Suprapubic skin (tissue), 4 donors: ENCODE results near the gene PRDM12. TPM values are rescaled to one million over a fixed set of nuclear protein-coding genes. Genes with fewer than 3 reads are reported as not detected.

Source experiments
- DNase-seq, 2 donors: peaks; one replicate each; pipeline ENCODE4 v3.0.0-alpha.2; 2019; ENCODE audit warnings: low spot score in 2 of 2
- H3K27ac ChIP-seq: fragments of 200-600 bp; sonication (generic); one replicate; pipeline ENCODE4 v1.5.1; 2019
- H3K27me3 ChIP-seq: fragments of 200-600 bp; sonication (generic); one replicate; pipeline ENCODE4 v1.5.1; 2019
- H3K36me3 ChIP-seq: fragments of 200-600 bp; sonication (generic); one replicate; pipeline ENCODE4 v1.5.1; 2019
- H3K4me1 ChIP-seq: fragments of 200-600 bp; sonication (generic); one replicate; pipeline ENCODE4 v1.5.1; 2019
- H3K4me3 ChIP-seq: fragments of 200-600 bp; sonication (generic); one replicate; pipeline ENCODE4 v1.5.1; 2019; ENCODE audit warnings: mild to moderate bottlenecking
- H3K9me3 ChIP-seq: fragments of 200-600 bp; sonication (generic); one replicate; pipeline ENCODE4 v1.5.1; 2019
- CTCF ChIP-seq, 2 donors: fragments of 200-600 bp in 1 of 2; fragments of 450-650 bp in 1 of 2; sonication (generic) in 1 of 2; IDR thresholded peaks; one replicate each; pipeline ENCODE4 v1.5.1; 2016 to 2019; ENCODE audit warnings: antibody characterized with exemption in 2 of 2, mild to moderate bottlenecking in 1 of 2, moderate library complexity in 1 of 2
- EP300 ChIP-seq: sonication (generic); formaldehyde crosslinking; IDR thresholded peaks from one replicate; pipeline ENCODE4 v1.6.1; 2017; ENCODE audit warnings: antibody characterized with exemption
- POLR2A ChIP-seq, 2 donors: fragments of 450-650 bp; IDR thresholded peaks; one replicate each; pipeline ENCODE4 v1.6.1; 2017; ENCODE audit warnings: antibody characterized with exemption in 2 of 2, mild to moderate bottlenecking in 2 of 2, moderate library complexity in 2 of 2
- POLR2AphosphoS5 ChIP-seq, 3 donors: sonication (generic); formaldehyde crosslinking; IDR thresholded peaks; one replicate each; pipeline ENCODE4 v1.6.1; 2017; ENCODE audit warnings: antibody characterized with exemption in 3 of 3
- WGBS: methylation state at CpG from one replicate; pipeline ENCODE4 v1.1.5; 2018; 5-methylcytosine and 5-hydroxymethylcytosine counted together
- total RNA-seq, 4 donors: library from RNA; depleted of rRNA; stranded (reverse); fragments of >200 nt; gene quantifications; one replicate each; pipeline ENCODE4 v1.1.0, GENCODE V29; 2016

Gene PRDM12
- total RNA-seq = not detected

- Histone ChIP-seq H3K27me3 (peaks cover 94% of the 10 kb centered on the region), H3K4me1 (peaks cover 70% of the 10 kb centered on the region), H3K9me3 (no peaks in the 10 kb centered on the region), H3K36me3 (no peaks in the 10 kb centered on the region), H3K4me3 (peak within 1 kb of the TSS; percentile 25), H3K27ac (no peak within 1 kb of the TSS)
- DNase-seq = no peak
- 2% methylated on average over 57 of the region's 76 CpGs for WGBS
- no peak for TF ChIP-seq CTCF (IDR thresholded peaks at IDR 0.05)
- TF ChIP-seq POLR2A (IDR thresholded peaks at IDR 0.05) = no peak
- no peak for TF ChIP-seq POLR2AphosphoS5 (IDR thresholded peaks at IDR 0.05)
- TF ChIP-seq EP300 = no peak
Measured at GRCh38 chr9:130664251-130665028, at the start of gene PRDM12. Gene PRDM12 (plus strand): TSS chr9:130664594. CDS start chr9:130664654, 60 bp downstream.

GRCh38 chr9:130616451-130616850 lies 47.9 kb upstream of the PRDM12 start:
- TF ChIP-seq CTCF (IDR thresholded peaks at IDR 0.05) = no peak
- TF ChIP-seq POLR2A (IDR thresholded peaks at IDR 0.05) = no peak
- no peak for TF ChIP-seq POLR2AphosphoS5 (IDR thresholded peaks at IDR 0.05)
- no peak for TF ChIP-seq EP300
- Histone ChIP-seq H3K9me3 (no peaks in the 10 kb centered on the region), H3K27ac (no peak overlapping the region), H3K4me3 (no peak overlapping the region), H3K27me3 (no peaks in the 10 kb centered on the region), H3K4me1 (no peaks in the 10 kb centered on the region), H3K36me3 (peaks cover 89% of the 10 kb centered on the region)
- DNase-seq = no peak
- WGBS = 98% methylated on average over 6 of the region's 10 CpGs

GRCh38 chr9:130623466-130623865 lies 40.9 kb upstream of the PRDM12 start:
- Histone ChIP-seq H3K27me3 (no peaks in the 10 kb centered on the region), H3K9me3 (no peaks in the 10 kb centered on the region), H3K27ac (no peak overlapping the region), H3K4me3 (no peak overlapping the region), H3K36me3 (peaks cover 99% of the 10 kb centered on the region), H3K4me1 (no peaks in the 10 kb centered on the region)
- 92% methylated on average over 10 of the region's 10 CpGs for WGBS
- TF ChIP-seq EP300 (no peak), POLR2A (IDR thresholded peaks at IDR 0.05) (no peak), CTCF (IDR thresholded peaks at IDR 0.05) (no peak), POLR2AphosphoS5 (IDR thresholded peaks at IDR 0.05) (no peak)
- DNase-seq = no peak

GRCh38 chr9:130624154-130624553 lies 40.2 kb upstream of the PRDM12 start:
- Histone ChIP-seq H3K4me1 (no peaks in the 10 kb centered on the region), H3K36me3 (peaks cover 100% of the 10 kb centered on the region), H3K27ac (no peak overlapping the region), H3K4me3 (no peak overlapping the region), H3K9me3 (no peaks in the 10 kb centered on the region), H3K27me3 (no peaks in the 10 kb centered on the region)
- 90% methylated on average over 4 of the region's 4 CpGs for WGBS
- no peak for DNase-seq
- no peak for TF ChIP-seq EP300
- TF ChIP-seq POLR2AphosphoS5 (IDR thresholded peaks at IDR 0.05) = no peak

- no peak for DNase-seq
- peaks cover 100% of the 10 kb centered on the region for H3K36me3 ChIP-seq
- H3K27me3 ChIP-seq = no peaks in the 10 kb centered on the region
- TF ChIP-seq POLR2A (IDR thresholded peaks at IDR 0.05) (no peak), EP300 (no peak), CTCF (IDR thresholded peaks at IDR 0.05) (no peak), POLR2AphosphoS5 (IDR thresholded peaks at IDR 0.05) (no peak)
- H3K4me3 ChIP-seq = no peak overlapping the region
- no peaks in the 10 kb centered on the region for H3K9me3 ChIP-seq
- H3K27ac ChIP-seq = no peak overlapping the region
- 91% methylated on average over 11 of the region's 21 CpGs for WGBS
- no peaks in the 10 kb centered on the region for H3K4me1 ChIP-seq
Measured at GRCh38 chr9:130626249-130626996, 38.0 kb upstream of the PRDM12 start.
